ENCODE results near the gene DRG2. TPM values are rescaled to one million over a fixed set of nuclear protein-coding genes. Genes with fewer than 3 reads are reported as not detected.

DRG2 gene
- total RNA-seq, 1 experiment from 2014 or later: 42.0 TPM

DNA sequence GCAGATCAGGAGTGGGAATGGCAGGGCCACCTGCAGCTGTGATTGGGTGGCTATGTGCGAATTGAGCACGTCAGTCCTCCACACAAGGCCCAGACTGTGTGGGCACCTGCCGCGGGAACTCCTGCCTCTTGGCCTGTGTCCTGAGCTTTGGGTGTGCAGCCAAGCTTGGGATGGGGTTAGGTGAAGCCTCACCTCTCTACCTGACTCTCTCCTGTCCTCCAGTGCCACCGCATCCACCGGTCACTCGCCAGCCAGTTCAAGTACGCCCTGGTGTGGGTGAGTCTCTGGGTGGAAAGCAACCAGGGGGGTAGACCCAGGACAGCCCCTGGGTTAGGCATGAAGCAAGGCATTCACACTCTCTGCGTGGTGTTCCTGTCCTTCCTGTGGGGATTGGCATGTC is 18.5 kb downstream of the DRG2 start:
- in situ Hi-C loops (cut with HindIII; ENCODE audit: low pct_unique_long_range_greater_than_20kb, low sequenced_read_pairs) (no loop called here), intact Hi-C loops (cut with micrococcal nuclease; ENCODE audit: unreplicated experiment) (no loop called here)
- Histone ChIP-seq H3K27ac (ENCODE audit: low read length) (no peak overlapping the region), H3K36me3 (ENCODE audit: control insufficient read depth, insufficient read depth, low read length) (no peaks in the 10 kb centered on the region), H3K4me3 (ENCODE audit: low read depth in 2 of 2, low read length in 2 of 2) (no peak overlapping the region), H3K4me1 (ENCODE audit: control insufficient read depth, insufficient read depth, low read length) (no peaks in the 10 kb centered on the region), H3K9me3 (ENCODE audit: control insufficient read depth, insufficient read depth, low read depth, low read length) (no peaks in the 10 kb centered on the region), H3K27me3 (ENCODE audit: control insufficient read depth, insufficient read depth, low read length) (no peaks in the 10 kb centered on the region)
- DNase-seq (ENCODE audit: low read depth, low spot score): no peak
- CTCF ChIA-PET: no interaction called here
- TF ChIP-seq, protein P1, sequence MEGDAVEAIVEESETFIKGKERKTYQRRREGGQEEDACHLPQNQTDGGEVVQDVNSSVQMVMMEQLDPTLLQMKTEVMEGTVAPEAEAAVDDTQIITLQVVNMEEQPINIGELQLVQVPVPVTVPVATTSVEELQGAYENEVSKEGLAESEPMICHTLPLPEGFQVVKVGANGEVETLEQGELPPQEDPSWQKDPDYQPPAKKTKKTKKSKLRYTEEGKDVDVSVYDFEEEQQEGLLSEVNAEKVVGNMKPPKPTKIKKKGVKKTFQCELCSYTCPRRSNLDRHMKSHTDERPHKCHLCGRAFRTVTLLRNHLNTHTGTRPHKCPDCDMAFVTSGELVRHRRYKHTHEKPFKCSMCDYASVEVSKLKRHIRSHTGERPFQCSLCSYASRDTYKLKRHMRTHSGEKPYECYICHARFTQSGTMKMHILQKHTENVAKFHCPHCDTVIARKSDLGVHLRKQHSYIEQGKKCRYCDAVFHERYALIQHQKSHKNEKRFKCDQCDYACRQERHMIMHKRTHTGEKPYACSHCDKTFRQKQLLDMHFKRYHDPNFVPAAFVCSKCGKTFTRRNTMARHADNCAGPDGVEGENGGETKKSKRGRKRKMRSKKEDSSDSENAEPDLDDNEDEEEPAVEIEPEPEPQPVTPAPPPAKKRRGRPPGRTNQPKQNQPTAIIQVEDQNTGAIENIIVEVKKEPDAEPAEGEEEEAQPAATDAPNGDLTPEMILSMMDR (IDR thresholded peaks at IDR 0.05): no peak
- no peak for TF ChIP-seq SIN3A (IDR thresholded peaks at IDR 0.05; ENCODE audit: borderline replicate concordance, insufficient read depth, low read depth, low read length)
- TF ChIP-seq TCF7L2 (IDR thresholded peaks at IDR 0.05; ENCODE audit: low read depth, low read length): no peak
- TF ChIP-seq, protein P2, sequence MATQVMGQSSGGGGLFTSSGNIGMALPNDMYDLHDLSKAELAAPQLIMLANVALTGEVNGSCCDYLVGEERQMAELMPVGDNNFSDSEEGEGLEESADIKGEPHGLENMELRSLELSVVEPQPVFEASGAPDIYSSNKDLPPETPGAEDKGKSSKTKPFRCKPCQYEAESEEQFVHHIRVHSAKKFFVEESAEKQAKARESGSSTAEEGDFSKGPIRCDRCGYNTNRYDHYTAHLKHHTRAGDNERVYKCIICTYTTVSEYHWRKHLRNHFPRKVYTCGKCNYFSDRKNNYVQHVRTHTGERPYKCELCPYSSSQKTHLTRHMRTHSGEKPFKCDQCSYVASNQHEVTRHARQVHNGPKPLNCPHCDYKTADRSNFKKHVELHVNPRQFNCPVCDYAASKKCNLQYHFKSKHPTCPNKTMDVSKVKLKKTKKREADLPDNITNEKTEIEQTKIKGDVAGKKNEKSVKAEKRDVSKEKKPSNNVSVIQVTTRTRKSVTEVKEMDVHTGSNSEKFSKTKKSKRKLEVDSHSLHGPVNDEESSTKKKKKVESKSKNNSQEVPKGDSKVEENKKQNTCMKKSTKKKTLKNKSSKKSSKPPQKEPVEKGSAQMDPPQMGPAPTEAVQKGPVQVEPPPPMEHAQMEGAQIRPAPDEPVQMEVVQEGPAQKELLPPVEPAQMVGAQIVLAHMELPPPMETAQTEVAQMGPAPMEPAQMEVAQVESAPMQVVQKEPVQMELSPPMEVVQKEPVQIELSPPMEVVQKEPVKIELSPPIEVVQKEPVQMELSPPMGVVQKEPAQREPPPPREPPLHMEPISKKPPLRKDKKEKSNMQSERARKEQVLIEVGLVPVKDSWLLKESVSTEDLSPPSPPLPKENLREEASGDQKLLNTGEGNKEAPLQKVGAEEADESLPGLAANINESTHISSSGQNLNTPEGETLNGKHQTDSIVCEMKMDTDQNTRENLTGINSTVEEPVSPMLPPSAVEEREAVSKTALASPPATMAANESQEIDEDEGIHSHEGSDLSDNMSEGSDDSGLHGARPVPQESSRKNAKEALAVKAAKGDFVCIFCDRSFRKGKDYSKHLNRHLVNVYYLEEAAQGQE (IDR thresholded peaks at IDR 0.05; ENCODE audit: insufficient read depth in 1 of 2, low read depth in 2 of 2, low read length in 1 of 2): no peak
- POLR2A ChIA-PET: no interaction called here
- no TSS peak for BruUV-seq (replicated peaks)
- no peak for ATAC-seq

DNA sequence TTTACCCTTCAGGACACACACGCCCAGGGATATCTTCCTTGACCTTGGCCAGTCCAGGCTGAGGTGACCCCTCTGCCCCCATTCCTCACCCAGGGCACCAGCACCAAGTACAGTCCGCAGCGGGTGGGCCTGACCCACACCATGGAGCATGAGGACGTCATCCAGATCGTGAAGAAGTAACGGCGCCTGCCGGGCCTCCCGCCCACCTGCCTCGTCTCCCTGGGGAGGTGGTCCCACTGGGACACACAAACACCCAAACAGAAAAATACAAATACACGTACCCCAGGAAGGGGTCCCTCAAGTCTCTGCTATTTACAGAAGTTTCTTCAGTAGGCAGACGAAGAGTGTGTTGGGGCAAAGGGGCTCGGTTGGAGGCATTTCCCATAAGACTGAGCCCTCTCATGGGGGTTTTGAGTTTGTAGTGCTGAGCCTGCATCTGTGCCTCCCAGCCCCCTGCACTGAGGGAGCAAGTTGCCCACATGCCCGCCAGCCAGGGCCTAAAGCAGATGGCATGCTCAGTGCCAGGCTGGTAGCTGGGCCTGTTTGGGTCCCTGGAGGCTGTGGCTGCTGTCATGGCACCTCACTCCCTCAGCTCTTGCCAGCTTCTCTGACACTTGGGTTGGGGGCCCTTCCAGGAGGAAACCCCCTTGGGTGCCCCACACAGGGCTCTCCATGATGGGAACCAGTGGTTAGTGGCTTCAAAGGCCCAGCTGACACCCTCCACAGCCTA is 19.5 kb downstream of the DRG2 start:
- in situ Hi-C loops (cut with HindIII; ENCODE audit: low pct_unique_long_range_greater_than_20kb, low sequenced_read_pairs): no loop called here
- POLR2A ChIA-PET: no interaction called here
- TF ChIP-seq SIN3A (IDR thresholded peaks at IDR 0.05; ENCODE audit: borderline replicate concordance, insufficient read depth, low read depth, low read length) (no peak), POLR2AphosphoS5 (IDR thresholded peaks at IDR 0.05; ENCODE audit: low read depth, low read length) (no peak), TCF7L2 (IDR thresholded peaks at IDR 0.05; ENCODE audit: low read depth, low read length) (no peak)
- TF ChIP-seq, protein P1 (IDR thresholded peaks at IDR 0.05): no peak
- TF ChIP-seq, protein P2 (IDR thresholded peaks at IDR 0.05; ENCODE audit: insufficient read depth in 1 of 2, low read depth in 2 of 2, low read length in 1 of 2): no peak
- DNase-seq (ENCODE audit: low read depth, low spot score): no peak
- no peak for ATAC-seq
- intact Hi-C loops (cut with micrococcal nuclease; ENCODE audit: unreplicated experiment): no loop called here
- H3K27ac ChIP-seq (ENCODE audit: low read length): no peak overlapping the region
- no peak overlapping the region for H3K4me3 ChIP-seq (ENCODE audit: low read depth in 2 of 2, low read length in 2 of 2)
- no peaks in the 10 kb centered on the region for H3K9me3 ChIP-seq (ENCODE audit: control insufficient read depth, insufficient read depth, low read depth, low read length)
- no peaks in the 10 kb centered on the region for H3K36me3 ChIP-seq (ENCODE audit: control insufficient read depth, insufficient read depth, low read length)
- H3K4me1 ChIP-seq (ENCODE audit: control insufficient read depth, insufficient read depth, low read length): no peaks in the 10 kb centered on the region
- H3K27me3 ChIP-seq (ENCODE audit: control insufficient read depth, insufficient read depth, low read length): no peaks in the 10 kb centered on the region
- CTCF ChIA-PET: no interaction called here
- no TSS peak for BruUV-seq (replicated peaks)

Data from Panc1 (cell line).